ENCODE measurements around the gene COL15A1. TPM values are rescaled to one million over a fixed set of nuclear protein-coding genes. Genes with fewer than 3 reads are reported as not detected.

The COL15A1 gene
- total RNA-seq, 1 donor from 2014 or later = 8.0 TPM

DNA sequence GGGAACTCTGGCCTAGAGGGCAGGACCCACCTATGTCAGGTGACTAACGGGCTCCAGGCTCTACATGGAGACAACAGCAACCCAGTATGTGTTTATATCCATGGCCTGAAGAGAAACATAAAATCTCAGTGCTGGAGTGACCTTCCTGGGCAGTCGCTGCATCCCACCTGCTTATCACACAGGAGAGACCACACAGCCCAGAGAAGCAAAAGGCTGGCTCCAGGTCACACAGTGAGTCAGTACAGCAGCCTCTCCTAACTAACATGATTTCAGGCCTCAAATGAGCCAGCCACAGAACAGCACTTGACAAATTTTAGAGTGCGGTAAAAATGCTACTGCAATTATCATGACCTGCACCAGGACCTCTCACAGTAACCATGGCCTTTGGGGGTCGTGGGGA is 107.2 kb downstream of the COL15A1 start:
- no peaks in the 10 kb centered on the region for H3K27me3 ChIP-seq (ENCODE audit: low read depth)
- no peak overlapping the region for H3K4me3 ChIP-seq
- H3K27ac ChIP-seq = no peak overlapping the region
- intact Hi-C loops (cut with DNase I) = no loop called here
- DNase-seq (no peak), ATAC-seq (no peak)
- H3K9me3 ChIP-seq = no peaks in the 10 kb centered on the region
- H3K36me3 ChIP-seq = no peaks in the 10 kb centered on the region
- H3K4me1 ChIP-seq = no peaks in the 10 kb centered on the region
- TF ChIP-seq, protein P1, sequence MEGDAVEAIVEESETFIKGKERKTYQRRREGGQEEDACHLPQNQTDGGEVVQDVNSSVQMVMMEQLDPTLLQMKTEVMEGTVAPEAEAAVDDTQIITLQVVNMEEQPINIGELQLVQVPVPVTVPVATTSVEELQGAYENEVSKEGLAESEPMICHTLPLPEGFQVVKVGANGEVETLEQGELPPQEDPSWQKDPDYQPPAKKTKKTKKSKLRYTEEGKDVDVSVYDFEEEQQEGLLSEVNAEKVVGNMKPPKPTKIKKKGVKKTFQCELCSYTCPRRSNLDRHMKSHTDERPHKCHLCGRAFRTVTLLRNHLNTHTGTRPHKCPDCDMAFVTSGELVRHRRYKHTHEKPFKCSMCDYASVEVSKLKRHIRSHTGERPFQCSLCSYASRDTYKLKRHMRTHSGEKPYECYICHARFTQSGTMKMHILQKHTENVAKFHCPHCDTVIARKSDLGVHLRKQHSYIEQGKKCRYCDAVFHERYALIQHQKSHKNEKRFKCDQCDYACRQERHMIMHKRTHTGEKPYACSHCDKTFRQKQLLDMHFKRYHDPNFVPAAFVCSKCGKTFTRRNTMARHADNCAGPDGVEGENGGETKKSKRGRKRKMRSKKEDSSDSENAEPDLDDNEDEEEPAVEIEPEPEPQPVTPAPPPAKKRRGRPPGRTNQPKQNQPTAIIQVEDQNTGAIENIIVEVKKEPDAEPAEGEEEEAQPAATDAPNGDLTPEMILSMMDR (IDR thresholded peaks at IDR 0.05) = no peak

DNA sequence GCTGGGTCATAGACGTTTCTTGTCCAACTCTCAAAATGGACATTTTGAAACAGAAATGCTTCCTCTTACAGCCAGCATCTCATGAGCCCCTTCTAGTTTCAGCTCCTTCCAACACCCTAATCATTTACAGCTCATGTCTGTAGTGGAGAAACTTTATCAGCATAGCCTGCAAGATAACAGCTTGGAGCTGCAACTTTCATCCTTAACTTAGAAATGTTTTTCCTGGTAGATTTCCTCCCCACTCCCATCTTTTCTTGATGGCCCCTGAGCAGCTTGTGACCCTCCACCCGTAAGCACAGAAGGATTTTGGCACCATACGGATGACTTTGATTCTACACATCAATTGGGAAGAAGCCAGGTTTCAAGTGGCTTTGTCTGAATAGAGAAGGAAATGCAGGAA is 107.7 kb downstream of the COL15A1 start:
- Histone ChIP-seq H3K36me3 (no peaks in the 10 kb centered on the region), H3K27me3 (ENCODE audit: low read depth) (no peaks in the 10 kb centered on the region), H3K4me1 (peaks cover under 1% of the 10 kb centered on the region), H3K27ac (no peak overlapping the region), H3K9me3 (no peaks in the 10 kb centered on the region), H3K4me3 (no peak overlapping the region)
- intact Hi-C loops (cut with DNase I) = no loop called here
- DNase-seq (no peak), ATAC-seq (no peak)
- TF ChIP-seq, protein P1 (IDR thresholded peaks at IDR 0.05) = no peak

DNA sequence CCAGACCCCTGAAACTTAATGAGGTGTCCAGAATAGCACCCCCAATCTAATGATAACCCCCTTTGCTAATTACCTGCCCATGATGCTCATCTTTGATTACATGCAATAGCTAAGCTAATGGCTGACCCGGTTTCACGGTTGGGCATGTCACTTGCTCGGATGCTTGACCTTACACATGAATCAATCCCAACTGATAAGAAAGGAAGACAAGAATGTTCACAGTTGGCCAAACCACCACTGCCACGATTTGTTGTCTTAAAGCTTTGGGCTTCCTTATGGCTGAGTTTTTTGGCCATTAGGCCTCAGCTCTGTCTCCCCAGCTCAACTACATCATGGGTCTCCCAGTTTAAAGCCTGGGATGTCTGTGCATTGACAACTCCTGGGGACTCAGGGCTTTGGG is 108.1 kb downstream of the COL15A1 start:
- Histone ChIP-seq H3K9me3 (no peaks in the 10 kb centered on the region), H3K36me3 (no peaks in the 10 kb centered on the region), H3K27ac (no peak overlapping the region), H3K4me1 (peaks cover 4% of the 10 kb centered on the region), H3K27me3 (ENCODE audit: low read depth) (no peaks in the 10 kb centered on the region), H3K4me3 (no peak overlapping the region)
- TF ChIP-seq, protein P1 (IDR thresholded peaks at IDR 0.05) = no peak
- DNase-seq = no peak
- no peak for ATAC-seq
- intact Hi-C loops (cut with DNase I) = no loop called here

DNA sequence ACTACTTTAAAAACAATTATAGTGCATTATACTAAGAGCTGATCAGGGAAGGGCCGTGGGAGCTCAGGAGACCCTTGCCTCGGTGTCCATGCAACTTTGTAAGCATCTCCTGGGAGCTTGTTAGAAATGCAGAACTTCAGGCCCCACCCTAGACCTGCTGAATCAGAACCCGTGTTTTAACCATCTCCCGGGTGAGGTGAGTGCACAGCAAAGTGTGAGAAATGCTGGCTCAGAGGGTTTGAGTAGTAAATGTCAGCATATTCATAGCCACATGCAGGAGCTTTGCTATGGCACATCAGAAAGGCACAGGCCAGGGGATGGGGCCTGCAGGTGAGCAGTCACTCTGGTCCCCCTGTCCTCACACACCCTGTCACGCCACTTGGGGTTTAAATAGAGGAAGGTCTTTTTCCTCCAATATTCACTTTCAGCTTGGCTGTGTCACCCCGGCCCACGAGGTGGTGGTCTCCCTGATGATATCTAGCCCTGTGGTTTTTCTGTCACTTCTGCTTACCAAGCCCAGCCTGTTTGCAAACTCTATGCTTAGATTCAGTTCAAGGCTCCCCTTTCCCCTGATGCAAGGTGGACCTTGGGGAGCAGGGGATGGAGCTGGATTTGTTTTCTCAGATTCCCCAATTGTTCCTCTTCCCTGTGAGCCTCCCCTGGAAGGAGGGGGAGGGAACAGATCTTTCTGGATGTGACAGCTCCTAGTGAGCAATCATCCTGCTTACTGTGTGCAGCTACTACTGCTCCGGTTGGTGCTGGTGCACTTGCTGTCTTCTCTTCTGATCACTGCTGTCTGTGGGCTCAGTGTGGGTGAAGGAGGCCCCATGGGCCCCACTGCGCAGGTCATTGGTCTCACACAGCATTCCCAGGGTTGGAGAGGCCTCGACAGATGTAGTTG is 109.4 kb downstream of the COL15A1 start:
- TF ChIP-seq, protein P1 (IDR thresholded peaks at IDR 0.05) = no peak
- peaks cover 13% of the 10 kb centered on the region for H3K4me1 ChIP-seq
- no peak for DNase-seq
- H3K27ac ChIP-seq = no peak overlapping the region
- no peaks in the 10 kb centered on the region for H3K27me3 ChIP-seq (ENCODE audit: low read depth)
- H3K9me3 ChIP-seq = no peaks in the 10 kb centered on the region
- ATAC-seq = no peak
- intact Hi-C loops (cut with DNase I) = no loop called here
- H3K4me3 ChIP-seq = no peak overlapping the region
- H3K36me3 ChIP-seq = no peaks in the 10 kb centered on the region

DNA sequence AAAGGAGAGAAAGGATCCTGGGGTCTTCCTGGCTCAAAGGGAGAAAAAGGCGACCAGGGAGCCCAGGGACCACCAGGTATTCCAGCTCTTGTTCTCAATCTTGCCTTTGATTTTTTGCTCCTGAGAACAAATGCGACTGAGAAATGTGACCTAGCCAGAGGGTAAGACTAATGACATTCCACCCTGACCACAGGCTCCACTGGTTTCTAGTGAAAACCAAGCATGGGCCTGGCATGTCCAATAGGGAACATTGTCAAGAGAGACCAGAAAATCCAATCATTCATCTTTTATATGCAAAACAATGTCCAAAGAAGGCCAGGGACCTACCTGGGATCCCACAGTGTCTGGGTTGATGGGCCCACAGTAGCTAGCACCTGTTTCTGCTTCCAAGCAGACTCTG is 110.9 kb downstream of the COL15A1 start:
- peaks cover 28% of the 10 kb centered on the region for H3K4me1 ChIP-seq
- H3K9me3 ChIP-seq = no peaks in the 10 kb centered on the region
- H3K4me3 ChIP-seq = no peak overlapping the region
- ATAC-seq = no peak
- TF ChIP-seq, protein P1 (IDR thresholded peaks at IDR 0.05) = no peak
- no peak for DNase-seq
- no peaks in the 10 kb centered on the region for H3K27me3 ChIP-seq (ENCODE audit: low read depth)
- intact Hi-C loops (cut with DNase I) = no loop called here
- H3K27ac ChIP-seq = no peak overlapping the region
- H3K36me3 ChIP-seq = no peaks in the 10 kb centered on the region

Data from lower lobe of right lung (tissue), 2 donors.